Measurements from ENCODE around the gene KCNC4.

KCNC4 gene

DNA sequence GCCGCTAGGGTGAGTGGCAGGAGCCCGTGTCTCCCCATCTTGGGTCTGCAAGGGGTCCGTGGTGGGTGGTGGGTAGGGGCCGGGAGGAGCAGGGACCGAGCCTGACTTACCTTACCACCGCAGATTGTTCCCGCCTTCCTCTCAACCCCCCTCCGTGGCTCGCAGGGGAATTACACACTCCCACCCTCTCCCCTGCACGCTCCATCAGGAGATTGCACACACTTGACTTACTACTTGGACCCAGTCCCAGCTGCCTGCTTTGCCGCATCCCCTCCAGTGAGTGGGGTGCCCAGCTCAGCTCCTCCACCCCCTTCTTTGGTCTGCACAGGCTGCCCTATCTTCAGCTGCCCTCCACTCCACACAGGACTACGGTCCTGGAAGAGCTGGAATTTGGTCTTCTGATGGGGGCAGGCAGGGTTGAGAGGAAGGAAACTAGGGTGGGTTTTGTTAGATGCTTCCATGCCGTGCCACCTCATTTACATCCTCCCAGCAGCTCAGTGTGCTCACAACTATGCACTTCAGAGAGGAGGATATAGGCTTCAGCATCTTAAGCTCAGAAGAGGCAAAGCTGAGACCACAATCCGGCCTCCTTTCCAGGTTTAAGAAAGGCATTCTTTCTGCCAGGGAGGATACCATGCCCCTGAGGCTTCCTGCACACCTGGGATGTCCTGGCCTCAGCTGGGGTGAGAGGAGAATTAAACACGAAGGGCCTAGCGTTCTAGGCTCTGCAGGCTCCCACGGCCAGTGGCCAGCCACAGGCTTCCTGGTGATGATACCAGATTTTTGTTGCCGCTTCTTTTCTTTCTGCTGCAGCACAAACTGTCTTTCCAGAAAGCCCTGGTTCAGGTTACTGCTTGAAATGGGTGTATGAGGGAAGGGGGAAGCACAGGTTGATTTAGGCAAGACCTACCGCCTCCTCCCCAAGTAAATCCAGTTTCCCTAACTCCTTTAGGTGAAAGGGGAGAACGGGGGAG lies 2.3 kb downstream of the KCNC4 start:
- DNase-seq, result no peak

DNA sequence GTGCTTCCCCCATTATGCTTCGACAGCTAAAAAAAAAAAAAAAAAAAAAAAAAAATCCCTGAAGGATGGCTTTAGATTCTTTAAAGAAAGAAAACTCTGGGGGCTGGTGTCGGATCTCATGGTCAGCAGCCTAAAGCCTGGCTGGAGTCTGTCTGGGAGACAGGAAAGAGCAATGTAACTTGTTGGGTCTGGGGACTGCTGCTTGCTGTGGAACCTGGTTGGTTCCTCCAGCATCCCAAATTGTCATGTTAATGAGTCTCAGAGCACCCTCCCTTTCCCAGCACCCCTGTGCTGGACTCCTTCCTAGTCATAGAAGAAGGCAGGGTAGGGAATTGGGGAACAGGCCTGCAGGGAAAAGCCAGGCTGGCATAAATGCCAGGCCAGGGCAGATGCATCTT lies 3.0 kb downstream of the KCNC4 start:
- DNase-seq, result no peak

DNA sequence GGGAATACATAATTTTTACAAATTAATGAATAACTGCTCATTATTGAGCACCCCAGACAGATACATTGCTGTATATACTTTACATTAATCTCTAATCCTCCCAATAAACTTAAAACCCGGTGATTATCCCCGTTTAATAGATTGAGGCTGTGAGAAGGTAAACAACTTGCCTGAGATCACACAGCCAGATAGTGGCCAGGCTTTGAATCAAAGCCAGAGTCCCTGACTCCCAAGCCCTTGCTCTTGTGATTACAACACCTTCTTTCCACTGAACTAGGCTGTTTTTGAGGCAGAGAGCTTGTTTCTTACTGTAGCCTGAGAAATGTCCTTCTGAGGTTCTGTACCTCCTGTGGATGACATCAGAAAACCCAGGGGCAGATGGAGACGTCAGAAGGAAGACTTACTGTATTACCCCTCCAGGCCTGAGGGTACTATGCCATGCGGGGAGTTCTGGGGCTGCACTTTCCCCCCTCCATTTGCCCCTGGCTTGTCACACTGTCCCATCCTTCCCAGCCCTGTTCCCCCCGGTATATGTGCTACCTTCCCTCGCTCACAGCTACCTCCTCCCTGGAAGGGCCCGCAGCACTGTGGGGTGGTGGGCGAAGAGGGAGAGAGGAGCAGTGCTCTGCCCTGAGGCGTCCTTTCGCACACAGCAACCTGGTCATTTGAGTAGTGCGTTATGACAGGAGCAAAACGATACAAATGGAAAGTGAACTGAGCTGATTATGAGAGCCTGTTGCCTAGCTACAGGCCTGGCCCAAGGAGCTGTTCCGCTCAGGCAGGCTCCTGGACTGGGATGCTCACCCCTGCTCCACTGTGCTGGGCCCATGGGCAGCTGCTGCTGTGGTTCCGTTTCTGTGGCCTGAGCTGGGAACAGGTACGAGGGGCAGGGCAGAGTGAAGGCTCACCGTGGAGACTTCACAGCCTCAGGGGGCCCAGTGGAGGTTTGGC lies 4.6 kb downstream of the KCNC4 start:
- no peak for DNase-seq

DNA sequence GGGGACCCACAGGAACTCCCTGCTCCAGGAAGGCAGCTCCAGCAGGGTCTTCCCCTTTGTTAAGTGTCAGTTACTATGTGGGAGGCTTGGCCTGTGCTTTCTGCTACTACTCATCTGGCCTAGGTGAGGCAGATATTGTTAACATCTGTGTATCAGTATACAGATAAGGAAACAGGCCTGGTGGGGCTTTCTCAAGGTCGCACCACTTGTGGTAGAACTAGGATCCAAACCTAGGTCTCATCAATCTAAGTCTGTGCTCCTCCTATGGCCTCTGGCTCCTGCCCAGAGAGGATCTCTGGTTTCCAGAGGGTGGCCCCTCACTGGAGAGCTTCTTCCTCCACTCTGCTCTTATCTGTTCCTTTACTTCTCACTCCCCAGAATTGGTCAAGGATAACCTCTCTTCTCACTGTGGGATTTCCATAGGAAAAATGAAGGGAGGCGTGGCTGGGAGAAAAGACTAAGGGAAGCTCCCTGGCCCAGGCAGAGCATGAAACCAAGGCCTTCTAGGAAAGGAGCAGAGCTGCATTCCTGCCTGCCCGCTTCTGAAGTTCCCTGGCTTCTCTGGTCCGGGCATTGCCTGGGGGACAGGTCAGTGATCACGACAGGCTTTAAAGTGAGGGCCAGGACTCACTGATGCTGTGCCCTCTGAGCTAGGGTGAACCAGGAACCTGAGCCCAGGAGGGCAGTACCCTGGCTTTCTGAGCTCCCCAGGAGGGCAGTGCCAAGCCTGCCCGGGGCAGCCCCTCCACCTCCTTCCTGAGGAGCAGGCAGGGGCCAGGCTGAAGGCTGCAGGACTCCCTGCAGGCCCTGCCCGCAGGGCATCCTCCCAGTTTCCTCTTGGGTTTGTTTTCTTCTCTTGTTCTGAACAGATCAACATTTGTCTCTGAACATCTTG lies 5.8 kb downstream of the KCNC4 start:
- DNase-seq, result no peak

DNA sequence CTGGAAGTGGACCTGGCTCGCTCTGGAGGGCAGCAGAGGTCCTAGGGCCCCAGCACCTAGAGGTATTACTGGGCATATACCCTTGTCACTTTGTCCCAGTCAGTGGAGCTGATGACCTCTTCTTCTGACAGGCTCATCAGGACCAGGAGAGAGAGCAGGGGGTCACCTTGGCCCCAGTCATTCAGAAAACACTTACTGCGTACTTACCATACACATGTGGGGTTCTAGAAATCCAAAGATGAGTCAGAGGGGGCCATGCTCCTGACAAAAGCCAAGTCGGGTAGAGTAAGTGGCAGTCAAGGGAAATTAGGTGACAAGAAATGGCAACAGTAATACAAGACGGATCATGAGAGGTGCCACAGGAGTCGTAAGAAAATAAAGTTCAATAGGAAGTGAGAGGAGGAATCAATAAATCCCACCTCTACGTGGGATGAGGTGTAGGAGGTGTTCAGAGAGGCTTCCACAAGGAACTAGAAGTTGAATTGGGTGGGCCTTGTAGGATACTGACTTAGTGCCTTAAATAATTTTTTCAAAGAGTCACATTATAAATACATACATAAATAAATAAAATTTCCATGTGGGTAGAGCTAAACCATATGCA lies 6.8 kb downstream of the KCNC4 start:
- DNase-seq, result no peak

DNA sequence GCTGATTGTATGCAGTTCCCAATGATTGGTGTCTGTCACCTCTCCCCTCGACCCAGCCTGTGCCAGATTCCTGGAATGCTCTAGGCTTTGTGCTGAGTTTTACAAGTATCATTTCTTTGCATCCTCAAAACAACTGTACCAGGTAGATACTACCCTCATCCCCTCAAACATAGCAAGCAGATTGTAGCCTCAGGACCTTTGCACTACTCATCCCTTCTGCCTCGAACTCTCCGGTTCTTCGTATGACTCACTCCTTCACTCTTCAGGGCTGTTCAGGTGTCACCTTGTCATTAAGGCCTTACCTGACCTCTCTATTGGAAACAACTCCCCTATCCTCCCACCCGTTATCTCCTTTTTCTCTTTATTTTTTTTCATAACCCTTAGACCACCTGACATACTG lies 8.0 kb downstream of the KCNC4 start:
- no peak for DNase-seq

DNA sequence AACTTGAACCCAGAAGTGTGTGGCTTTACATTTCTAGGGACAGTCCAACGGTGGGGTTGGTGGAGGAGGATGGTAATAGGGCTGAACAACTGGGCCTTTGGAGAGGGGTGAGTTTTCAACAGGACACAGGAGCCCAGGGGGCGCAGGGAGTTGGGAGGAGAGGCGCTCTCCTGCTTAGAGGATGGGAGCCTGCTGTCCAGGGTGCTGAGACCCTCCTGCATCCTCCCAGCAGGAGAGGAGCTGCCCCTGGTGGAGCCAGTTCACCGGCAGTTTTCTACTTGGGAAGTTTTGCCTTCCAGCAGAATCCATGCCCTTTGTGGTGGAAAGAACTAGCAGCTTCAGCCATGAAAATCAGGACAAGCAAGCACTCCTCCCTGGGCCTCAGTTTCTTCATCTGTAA lies 8.6 kb downstream of the KCNC4 start:
- DNase-seq, result no peak

DNA sequence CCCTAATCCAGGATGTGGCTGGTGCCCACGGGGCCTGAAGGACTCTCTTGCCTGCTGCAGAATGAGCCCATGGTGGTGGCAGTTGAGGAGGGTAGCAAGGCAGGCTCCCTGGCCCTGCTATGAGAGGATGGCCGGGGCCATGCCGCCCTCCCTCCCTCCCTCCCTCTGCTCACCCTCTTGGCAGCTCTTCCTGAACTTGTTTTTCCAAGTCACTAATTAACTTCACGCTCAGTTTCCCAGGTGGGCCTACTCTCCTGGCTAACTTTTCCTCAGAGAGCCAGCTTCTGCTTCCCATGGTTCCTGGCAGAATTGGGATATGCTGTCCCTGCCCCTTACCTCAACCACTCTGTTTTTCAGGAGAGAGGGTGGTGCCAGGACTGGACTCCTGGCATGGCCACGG lies 10.2 kb downstream of the KCNC4 start:
- DNase-seq, result no peak

DNA sequence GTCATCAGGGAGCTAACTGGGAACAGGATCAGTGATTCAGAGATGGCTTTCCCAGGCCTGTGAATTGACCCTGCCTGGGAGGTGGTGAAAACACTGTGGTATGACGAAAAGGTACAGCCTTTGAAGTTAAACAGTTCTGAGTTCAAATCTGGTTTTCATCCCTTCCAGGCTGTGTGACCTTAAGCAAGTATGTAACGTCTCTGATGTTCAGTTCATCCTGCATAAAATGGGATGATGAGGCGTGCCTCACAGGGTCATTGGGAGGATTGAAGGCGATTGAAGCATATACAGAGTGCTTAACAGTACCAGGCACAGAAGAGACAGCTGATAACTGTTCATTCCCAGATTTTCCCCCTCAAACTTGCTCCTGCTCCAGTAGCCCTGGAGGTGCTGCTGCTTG lies 11.0 kb downstream of the KCNC4 start:
- DNase-seq, result no peak

DNA sequence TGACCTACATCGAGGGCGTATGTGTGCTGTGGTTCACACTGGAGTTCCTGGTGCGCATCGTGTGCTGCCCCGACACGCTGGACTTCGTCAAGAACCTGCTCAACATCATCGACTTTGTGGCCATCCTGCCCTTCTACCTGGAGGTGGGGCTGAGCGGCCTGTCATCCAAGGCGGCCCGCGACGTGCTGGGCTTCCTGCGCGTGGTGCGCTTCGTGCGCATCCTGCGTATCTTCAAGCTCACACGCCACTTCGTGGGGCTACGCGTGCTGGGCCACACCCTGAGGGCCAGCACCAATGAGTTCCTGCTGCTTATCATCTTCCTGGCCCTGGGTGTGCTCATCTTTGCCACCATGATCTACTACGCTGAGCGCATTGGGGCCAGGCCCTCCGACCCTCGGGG lies 13.0 kb downstream of the KCNC4 start:
- DNase-seq, result no peak

DNA sequence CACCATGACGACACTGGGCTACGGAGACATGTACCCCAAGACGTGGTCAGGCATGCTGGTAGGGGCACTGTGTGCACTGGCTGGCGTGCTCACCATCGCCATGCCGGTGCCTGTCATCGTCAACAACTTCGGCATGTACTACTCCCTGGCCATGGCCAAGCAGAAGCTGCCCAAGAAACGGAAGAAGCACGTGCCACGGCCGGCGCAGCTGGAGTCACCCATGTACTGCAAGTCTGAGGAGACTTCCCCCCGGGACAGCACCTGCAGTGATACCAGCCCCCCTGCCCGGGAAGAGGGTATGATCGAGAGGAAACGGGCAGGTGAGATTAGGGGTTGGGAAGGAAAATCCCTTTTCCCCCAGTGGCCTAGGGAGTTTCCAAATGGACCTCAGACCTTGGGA lies 13.5 kb downstream of the KCNC4 start:
- no peak for DNase-seq

DNA sequence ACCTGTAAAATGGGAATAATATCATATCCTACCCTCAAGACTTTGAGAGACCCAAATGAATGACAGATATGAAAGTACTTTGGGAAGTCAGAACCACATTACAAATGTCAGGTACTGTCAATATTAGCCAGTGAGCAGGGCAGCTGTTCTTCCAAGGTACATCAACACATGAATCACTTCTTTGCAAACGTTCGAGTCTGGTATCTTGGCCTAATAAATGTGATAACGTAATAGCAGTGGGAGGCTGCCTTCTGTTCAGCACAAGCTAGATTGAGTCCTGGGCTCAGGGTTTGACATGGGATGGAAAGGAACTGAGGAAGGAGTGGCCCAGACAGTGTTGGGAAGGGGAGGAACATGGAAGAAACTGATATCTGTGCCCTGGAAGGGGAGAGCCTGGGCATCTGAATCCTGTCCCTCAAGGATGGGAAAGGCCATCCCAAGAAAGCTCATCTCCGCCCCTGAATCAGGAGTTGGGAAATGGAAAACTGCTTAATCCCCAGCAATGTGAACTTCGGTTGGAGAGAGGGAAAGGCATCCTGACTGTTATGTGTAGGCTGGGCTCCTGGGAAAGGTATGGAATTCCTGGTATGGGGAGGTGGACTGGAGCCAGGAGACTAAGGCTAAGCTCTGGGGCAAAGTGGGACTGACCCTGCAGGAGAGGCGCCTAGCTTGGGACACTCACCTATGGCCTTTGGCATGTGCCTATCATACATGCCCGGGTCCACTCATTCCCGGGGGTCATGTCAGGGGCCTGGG lies 14.3 kb downstream of the KCNC4 start:
- DNase-seq, result no peak

DNA sequence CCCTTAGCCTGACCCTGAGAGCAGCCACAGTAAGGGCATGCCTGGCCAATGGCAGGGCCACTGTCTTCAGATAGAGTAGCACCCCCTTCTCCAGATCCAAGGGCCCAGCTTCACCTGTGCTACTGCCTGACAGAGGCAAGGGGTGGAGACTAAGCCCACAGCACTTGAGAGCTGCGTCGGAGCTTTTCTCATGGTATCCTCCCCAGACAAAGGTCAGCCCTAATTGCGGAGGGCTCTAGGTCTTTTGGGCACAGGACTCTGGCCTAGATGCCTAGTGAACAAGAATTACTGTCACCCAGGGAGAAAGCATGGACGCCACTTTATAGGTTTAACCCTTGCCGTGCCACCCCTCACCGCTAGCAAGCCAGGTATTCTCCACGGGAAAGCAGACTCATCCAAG lies 15.1 kb downstream of the KCNC4 start:
- no peak for DNase-seq

DNA sequence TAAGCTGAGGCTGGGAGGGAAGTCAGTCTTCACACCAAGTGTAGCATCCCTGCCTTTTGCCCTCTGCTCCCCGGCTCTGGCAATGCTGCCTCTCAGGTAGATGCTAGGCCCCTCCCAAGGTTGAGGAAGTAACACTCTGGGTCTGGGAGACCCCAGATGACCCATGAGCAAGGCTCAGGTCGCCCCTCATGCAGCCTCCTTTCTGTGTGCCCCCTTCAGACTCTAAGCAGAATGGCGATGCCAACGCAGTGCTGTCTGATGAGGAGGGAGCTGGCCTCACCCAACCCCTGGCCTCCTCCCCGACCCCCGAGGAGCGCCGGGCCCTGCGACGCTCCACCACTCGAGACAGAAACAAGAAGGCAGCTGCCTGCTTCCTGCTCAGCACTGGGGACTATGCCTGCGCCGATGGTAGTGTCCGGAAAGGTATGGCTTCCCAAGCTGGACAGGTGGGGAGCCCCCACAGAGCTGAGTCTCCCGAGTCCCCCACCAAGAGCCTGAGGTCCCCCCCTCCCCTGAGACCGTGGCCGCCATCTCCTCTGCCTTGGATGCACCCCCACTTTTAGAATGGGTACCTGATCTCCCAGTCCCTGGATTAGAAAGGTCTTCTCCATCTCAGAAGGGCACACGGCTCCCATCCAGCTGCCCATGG lies 15.8 kb downstream of the KCNC4 start:
- DNase-seq, result no peak

DNA sequence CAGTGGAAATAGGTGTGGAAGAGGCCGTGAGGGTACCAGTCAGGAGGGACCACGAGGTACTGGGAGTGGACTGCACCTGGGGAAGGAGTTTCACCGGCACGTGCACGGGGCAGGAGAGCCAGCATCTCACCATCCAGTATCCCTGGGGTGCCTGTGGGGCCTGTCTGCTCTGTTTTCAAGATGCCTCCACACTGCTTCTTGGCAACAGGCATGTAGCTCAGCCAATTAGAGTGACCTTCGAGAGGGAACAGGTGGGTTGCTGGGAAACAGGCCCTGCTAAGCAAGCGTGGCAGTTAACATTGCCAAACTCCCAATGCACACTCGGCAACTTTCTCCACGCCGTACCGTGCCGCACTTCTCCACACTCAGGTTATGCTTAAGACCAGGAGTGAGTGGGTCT lies 17.7 kb downstream of the KCNC4 start:
- no peak for DNase-seq

DNA sequence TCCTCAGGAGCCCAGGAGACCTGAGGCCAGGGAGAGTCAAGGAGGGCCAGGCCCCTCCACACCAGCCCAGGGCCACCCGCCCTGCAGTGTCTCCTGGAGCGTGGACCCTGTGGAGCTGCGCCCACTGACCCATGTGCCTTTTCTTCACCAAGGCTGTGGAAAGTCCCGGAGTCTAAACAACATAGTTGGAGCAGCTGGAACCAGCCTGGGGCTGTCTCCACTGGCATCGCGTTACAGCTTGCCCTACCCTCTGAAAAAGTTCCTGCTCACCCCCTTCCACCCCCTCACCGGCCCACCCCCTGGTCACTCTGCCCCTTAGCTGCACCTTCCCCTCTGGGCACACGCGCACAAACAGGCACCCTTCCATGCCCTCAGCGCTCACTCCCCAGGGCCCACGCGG lies 18.3 kb downstream of the KCNC4 start:
- DNase-seq, result no peak

DNA sequence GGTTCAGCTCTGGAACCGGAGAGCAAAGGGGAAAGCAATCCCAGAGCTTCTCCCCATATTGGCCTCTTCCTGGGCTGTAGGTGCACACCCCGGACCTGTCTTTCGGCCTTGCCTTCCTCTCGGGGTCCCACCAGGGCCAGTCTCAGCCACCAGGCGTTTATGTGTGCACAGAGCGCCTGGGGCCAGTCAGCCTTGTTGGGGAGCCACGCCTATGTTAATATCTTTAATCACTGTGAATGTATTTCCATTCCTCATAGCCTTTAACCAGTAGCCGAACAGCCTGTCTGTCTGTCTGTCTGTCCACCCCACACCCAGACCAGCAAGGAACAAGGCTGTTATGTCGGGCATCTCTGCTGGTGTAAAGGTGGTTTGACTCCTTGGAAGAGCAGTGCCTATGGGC lies 18.8 kb downstream of the KCNC4 start:
- DNase-seq, result no peak

DNA sequence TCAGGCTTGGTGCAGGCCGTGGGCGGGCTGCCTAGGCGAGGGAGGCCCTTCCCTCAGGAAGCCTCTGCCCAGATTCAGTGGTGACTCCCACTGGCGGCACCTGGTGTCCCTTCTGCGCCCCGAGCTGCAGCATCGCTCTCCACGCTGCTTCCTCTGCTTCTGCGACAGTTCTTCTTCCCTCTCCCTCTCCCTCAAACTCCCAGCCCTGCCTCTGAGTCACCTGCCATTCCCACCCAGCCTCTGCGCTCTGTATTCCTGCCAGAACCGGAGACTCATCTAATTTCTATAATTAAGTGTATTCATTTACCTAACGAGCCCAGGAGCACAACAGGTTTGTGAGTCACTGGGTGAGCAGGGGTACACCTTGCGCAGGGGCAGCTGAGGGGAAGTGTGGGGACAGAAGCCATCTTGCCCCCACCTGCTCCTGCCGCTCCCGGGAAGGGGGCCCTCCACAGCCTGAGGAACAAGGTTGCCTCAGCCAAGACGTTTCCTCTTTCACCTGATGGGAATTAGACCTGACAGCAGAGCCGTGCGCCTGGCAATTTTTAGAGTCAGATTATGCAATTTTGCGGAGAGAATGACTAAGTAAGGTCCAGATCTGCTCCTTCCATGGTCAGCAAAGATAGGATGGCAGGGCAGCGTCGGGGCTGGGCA lies 19.4 kb downstream of the KCNC4 start:
- DNase-seq, result peak in 1 of 3 donors; percentile 27

DNA sequence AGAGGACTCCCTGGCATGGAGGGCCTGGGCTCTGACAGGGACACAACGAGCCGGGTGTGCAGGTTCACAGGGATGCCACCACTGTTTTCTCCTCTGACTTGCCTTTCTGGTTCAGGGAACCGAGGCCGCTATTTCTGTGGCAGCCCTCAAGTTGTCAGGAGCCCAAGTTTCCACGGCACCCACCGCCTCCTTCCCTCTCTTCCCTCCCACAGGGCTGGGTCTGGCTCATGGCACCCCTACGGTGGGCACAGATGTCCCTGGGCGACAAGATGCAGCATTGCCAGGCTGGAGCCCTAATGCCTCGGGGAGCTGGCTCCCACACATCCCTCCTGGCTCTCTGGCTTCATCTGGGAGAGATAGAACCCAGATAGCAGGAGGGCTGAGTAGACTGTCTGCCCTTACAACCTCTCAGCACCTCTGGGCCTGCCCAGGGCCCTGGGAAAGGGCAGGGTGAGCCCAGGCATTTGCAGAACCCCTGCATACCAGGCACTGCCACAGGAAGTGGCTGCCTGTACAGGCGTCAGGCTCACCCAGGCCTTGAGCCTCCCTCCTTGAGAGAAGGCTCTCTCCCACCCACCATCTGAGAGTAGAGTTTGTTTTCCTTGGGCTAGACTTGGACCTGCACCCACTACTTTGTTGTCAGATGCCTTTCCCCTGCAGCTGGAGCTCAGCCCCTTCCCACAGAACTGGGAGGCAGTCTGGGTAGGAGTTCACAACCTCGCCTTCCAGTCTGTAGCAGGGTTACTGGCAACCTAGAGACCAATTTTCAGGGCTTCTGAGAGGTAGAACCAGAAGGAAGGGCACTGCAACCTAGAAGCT lies 20.5 kb downstream of the KCNC4 start:
- no peak for DNase-seq

DNA sequence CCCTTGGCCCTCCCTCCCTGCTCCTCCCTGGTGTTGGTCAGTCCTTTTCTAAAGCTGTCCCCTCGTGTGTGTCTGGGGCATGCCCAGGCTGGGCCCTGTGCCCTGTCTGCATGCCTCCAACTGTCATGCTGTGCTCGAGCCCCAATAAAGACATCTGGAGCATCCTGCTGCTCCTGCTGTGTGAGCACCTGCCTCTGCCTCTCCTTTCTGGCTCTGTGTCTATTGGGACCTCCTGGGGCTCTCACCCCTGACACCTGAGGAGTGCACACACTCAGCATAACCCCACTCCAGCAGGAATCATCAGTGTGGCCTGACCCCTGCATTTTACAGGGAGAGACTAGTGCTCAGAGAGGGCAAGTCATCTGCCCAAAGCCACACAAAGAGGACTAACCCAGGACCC lies 23.7 kb downstream of the KCNC4 start:
- no peak for DNase-seq

All from suppressor macrophage treated with lipopolysaccharide for 1 hour (primary cell).